GM19043 (cell line): ENCODE data around the gene NTSR1.

Source experiments
- ATAC-seq: cut with Tn5 transposase; IDR thresholded peaks from one replicate; pipeline ENCODE4 v1.9.1; 2021; ENCODE audit warnings: low read depth; ENCODE audit not compliant: unreplicated experiment

Gene NTSR1

GRCh38 chr20:62811720-62812119 is 103.1 kb downstream of the NTSR1 start:
- ATAC-seq = no peak
